Hair follicular keratinocyte (primary cell): ENCODE measurements around the gene TIMELESS. TPM values are rescaled to one million over a fixed set of nuclear protein-coding genes. Genes with fewer than 3 reads are reported as not detected.

Source experiments
- total RNA-seq: library from RNA; depleted of rRNA; stranded (reverse); fragments of >200 nt; gene quantifications from 2 replicates; pipeline ENCODE4 v1.2.3, GENCODE V29; 2015

The TIMELESS gene, protein sequence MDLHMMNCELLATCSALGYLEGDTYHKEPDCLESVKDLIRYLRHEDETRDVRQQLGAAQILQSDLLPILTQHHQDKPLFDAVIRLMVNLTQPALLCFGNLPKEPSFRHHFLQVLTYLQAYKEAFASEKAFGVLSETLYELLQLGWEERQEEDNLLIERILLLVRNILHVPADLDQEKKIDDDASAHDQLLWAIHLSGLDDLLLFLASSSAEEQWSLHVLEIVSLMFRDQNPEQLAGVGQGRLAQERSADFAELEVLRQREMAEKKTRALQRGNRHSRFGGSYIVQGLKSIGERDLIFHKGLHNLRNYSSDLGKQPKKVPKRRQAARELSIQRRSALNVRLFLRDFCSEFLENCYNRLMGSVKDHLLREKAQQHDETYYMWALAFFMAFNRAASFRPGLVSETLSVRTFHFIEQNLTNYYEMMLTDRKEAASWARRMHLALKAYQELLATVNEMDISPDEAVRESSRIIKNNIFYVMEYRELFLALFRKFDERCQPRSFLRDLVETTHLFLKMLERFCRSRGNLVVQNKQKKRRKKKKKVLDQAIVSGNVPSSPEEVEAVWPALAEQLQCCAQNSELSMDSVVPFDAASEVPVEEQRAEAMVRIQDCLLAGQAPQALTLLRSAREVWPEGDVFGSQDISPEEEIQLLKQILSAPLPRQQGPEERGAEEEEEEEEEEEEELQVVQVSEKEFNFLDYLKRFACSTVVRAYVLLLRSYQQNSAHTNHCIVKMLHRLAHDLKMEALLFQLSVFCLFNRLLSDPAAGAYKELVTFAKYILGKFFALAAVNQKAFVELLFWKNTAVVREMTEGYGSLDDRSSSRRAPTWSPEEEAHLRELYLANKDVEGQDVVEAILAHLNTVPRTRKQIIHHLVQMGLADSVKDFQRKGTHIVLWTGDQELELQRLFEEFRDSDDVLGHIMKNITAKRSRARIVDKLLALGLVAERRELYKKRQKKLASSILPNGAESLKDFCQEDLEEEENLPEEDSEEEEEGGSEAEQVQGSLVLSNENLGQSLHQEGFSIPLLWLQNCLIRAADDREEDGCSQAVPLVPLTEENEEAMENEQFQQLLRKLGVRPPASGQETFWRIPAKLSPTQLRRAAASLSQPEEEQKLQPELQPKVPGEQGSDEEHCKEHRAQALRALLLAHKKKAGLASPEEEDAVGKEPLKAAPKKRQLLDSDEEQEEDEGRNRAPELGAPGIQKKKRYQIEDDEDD
- total RNA-seq: 9.2 and 23.6 TPM in 2 replicates

DNA sequence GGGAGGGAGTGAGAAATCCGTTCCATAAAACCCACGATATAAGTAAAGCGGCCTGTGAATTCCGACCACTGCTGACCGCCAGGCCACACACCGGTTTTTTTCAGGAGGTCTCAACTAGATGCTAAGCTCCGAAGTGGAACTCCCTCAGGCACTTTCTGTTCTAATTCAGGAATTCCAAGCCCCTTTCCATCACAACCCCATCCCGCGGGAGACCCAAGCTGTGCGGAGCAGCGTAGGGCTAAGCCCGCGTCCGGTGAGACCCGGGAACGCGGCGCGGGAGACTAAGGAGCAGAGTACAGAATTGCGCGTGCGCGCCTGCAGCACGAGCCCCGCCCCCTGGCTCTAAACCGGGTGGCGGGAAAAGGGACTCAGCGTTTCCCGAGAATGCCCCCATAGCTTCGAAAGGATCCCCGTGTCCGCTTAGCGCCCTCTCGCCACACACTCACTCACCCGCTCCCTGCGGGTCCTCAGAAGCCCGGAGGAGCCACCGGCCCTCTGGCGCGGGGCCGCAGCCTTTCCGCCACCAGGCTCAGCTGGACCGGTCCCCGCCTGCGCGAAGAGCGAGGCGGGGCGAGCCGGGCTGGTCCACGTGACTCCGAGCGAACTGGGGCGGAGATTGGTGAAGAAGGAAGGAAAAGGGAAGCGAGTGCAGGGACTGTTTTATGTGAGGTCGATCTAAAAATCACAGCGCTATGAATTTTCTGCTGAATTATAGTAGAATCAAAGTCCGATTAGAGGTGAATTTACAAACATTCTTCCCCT is at the start of gene TIMELESS:
Gene TIMELESS, minus strand, starts transcription at position 567 of the 762 bp plus-strand sequence. CDS start 15,256 bp downstream, outside the sequence.

DNA sequence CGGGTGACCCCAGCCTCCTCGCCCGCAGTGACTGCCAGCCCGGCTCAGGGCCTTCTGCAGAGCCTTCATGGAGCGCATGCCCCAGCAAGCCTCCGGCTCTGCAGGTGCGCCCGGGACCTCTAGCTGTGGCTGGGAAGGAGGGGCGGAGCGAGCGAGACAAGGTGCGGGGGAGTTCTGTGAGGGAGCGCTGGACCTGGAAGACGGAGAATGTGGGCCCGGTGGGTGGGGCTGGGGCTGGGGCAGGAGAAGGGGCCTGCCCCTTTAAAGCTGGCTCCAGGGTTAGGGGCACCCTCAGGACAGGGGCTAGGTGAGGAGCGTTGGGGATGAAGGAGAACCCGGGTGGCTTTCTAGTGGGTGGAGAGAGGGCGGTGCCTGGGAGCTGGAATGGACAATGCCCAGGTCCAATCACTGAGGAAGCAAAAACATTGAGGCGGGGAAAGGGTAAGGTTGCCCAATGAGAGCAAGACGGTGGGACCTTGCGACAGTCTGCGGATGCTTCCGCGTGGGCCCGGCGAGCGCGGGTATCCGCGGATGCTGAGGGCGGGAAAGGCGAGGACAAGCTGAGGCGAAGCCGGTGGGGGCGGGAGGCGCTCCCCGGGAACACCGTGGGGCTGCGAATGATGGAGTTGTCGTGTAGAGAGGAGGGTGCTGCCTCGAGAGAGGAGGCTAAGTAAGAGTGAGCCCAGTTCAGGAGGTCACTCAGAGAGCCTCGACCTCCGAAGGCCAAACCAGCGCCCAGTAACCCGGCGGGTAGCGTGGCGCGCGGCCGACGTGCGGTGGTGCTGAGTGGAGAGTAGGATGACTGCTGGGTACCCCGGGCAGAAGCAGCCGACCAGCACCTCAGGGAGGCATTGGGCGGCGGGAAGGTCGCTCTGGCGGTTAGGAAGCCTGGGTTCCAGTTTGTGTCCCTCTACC is 39.1 kb upstream of the TIMELESS start, which contains the start of gene GLS2:
Gene GLS2, minus strand, starts transcription at position 121 of the 915 bp plus-strand sequence. Its CDS starts 43 bp downstream, at position 78.

DNA sequence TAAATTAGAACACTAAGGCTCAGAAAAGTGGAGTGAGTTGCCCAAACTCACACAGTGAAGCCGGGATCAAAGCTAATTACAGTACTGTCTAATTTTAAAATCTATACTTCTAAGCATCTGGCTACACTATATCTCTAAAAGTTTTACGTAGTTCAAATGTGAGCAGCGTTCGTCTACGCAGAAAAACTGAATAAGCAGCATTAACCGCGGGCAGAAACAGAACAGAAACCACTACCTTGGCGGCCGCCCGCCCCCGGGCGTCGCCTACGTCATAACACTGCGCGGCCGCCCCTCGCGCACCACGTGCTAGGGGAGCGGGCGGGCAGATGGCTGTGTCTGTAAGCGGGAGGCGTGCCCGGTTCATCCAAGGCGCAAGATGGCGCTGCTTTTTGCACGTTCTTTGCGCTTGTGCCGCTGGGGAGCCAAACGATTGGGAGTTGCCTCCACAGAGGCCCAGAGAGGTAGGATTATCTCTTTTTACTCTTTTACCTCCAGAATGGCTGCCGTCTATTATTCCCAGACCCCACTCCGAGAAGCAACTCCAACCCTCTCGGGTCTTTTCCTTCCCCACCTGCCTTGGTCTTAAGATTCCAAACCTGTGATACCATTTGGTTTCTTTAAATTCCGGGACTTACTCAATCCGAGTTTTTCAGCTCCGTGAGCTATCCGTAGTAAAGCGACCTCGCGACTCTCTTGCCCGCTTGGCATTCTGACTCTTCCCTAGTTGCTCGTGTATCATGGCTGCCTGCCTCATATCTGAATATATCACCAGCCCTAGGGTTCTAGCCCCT is 19.2 kb upstream of the TIMELESS start, which contains the start of gene SPRYD4:
Gene SPRYD4, plus strand, starts transcription at position 363 of the 791 bp plus-strand sequence. Its CDS starts 14 bp downstream, at position 377.

DNA sequence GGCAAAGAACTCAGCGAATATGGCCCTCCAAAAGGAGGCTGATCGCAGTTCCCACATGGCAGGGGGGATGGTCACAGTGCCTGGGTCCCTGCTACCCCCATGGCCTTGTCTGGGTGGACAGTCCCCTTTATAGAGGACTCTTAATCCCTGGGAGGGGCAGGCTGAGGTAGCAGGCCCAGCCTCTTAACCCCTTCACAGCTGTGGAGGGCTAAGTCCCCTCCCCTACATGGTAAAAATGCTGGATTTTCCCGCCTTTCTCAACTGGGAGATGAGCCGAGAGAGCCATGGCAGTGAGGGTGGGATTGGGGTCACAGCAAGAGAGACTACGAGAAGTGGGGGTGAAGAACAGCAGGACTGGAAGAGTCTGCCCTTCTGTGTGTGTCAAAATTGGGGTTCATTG is 5.3 kb upstream of the TIMELESS start, which contains the start of gene MIP:
Gene MIP, minus strand, starts transcription at position 101 of the 400 bp plus-strand sequence. Its CDS starts 44 bp downstream, at position 57.

Other genes with a start within 250 kb of the TIMELESS start
- 37.4 and 58.7 TPM in 2 replicates for gene RNF41, start 227.5 kb downstream of the TIMELESS start, total RNA-seq
- 33.0 and 54.3 TPM in 2 replicates for gene NABP2, start 225.1 kb downstream of the TIMELESS start, total RNA-seq
- not detected in 2 replicates for gene SLC39A5, start 219.4 kb downstream of the TIMELESS start, total RNA-seq
- gene ANKRD52, start 191.0 kb downstream of the TIMELESS start, total RNA-seq: 11.9 and 14.2 TPM in 2 replicates
- gene COQ10A, start 182.5 kb downstream of the TIMELESS start, total RNA-seq: 4.8 TPM in 2 replicates
- gene CS, start 149.1 kb downstream of the TIMELESS start, total RNA-seq: 106 and 130 TPM in 2 replicates
- 85.5 and 113 TPM in 2 replicates for gene CNPY2, start 133.4 kb downstream of the TIMELESS start, total RNA-seq
- gene PAN2, start 115.4 kb downstream of the TIMELESS start, total RNA-seq: 9.7 and 17.5 TPM in 2 replicates
- gene IL23A, start 110.5 kb downstream of the TIMELESS start, total RNA-seq: 2.7 and 5.5 TPM in 2 replicates
- 40.0 and 64.2 TPM in 2 replicates for gene STAT2, start 89.3 kb downstream of the TIMELESS start, total RNA-seq
- not detected in 2 replicates for gene APOF, start 86.6 kb downstream of the TIMELESS start, total RNA-seq
- not detected in 2 replicates for gene MIP, start 5.2 kb upstream of the TIMELESS start, total RNA-seq
- 1.1 and 1.7 TPM in 2 replicates for gene SPRYD4, start 19.2 kb upstream of the TIMELESS start, total RNA-seq
- gene GLS2, start 38.7 kb upstream of the TIMELESS start, total RNA-seq: 0.86 and 2.1 TPM in 2 replicates
- gene RBMS2, start 72.4 kb upstream of the TIMELESS start, total RNA-seq: 16.9 and 18.7 TPM in 2 replicates
- 27.8 and 50.8 TPM in 2 replicates for gene BAZ2A, start 180.9 kb upstream of the TIMELESS start, total RNA-seq
- gene ATP5F1B, start 196.6 kb upstream of the TIMELESS start, total RNA-seq: 475 and 702 TPM in 2 replicates
- 74.3 and 126 TPM in 2 replicates for gene PTGES3, start 238.9 kb upstream of the TIMELESS start, total RNA-seq